GM11168 (cell line): ENCODE measurements around the gene GPR6.

Experiments used
- in situ Hi-C: fragments of 300-500 bp; cut with MboI; formaldehyde crosslinking; loops from one replicate; pipeline ENCODE4 v1.12.0; 2022; ENCODE audit warnings: low sequenced_read_pairs; ENCODE audit not compliant: unreplicated experiment

GPR6 gene, protein sequence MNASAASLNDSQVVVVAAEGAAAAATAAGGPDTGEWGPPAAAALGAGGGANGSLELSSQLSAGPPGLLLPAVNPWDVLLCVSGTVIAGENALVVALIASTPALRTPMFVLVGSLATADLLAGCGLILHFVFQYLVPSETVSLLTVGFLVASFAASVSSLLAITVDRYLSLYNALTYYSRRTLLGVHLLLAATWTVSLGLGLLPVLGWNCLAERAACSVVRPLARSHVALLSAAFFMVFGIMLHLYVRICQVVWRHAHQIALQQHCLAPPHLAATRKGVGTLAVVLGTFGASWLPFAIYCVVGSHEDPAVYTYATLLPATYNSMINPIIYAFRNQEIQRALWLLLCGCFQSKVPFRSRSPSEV

DNA sequence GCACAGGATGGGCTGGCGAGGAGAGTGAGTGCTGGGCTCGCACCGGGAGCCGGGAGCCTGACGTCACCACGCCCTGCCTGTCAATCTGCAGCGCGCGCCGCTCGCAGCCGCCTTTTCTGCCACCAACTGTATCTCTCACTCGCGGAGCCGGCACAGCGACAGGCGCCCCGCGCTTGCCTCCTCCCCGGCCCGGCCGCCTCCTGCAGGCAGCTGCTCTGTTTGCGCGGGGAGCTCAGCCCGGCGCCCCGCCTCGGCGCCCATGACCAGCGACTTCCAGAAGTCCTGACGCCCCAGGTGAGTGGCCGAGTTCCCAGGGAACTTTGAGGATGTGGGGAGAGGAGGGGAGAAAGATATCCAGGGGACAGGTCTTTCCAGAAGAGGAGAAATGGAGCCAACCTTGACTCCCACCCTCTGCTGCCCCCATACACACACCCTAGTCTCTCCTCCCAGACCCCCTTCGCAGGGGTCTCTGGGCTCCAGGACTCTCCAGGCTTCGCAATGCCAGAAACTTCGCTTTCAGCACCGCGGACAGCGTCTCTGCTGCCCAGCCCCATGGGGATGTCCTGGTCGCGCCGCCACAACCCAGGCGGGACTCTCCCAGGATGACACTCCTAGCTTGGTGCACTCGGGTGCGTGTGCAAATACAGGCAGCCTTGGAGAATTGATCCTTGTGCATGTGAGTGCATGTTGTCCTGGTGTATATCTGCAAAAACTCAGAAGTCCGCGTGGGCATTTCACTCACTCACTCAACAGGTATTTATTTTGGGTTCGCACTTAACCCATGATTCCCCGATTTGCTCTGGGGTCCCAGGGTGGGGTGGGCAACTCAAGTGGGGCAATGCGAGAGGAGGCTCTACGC, at the start of gene GPR6:
Gene GPR6 (plus strand): TSS at position 138 of the 859 bp plus-strand sequence. CDS start 802 bp downstream, outside the sequence.
- in situ Hi-C loops: no loop called here

DNA sequence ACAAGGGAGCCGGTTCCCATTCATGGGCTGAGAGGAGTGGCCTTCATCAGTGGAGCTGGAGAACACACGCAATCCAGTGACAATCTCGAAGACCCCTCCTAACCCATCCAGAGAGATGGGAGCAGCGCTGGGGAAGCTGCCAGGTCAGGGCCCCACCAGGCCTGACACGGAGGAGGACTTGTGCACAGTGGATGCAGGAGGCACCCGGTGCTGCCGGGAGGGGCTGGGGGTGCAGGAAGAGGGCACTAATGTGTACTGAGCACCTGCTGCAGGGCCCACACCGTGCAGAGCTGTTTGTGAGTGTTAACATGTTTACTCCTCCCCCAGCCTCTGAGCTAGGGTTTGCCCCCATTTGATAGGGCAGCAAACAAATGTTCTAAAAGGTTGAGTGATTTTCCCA, 43.8 kb upstream of the GPR6 start:
- in situ Hi-C loops: no loop called here

DNA sequence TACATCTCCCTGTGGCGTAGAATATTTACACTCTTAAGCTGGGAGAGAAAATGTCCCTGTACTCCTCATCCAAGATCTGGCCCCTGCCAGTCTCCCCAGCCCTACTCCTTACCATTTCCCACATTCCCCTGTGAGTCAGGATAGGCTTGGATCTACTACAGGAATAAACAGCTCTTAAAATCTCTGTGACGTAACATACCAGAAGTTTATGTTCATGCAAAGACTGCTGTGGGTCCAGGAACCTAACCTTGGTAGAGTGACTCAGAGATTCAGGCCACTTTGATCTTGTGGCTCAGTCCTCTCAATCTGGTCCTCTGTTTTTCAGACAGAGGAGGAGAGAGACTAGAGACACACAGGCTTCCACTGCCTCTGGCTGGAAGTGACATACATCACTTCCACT, 38.5 kb upstream of the GPR6 start:
- in situ Hi-C loops: no loop called here

DNA sequence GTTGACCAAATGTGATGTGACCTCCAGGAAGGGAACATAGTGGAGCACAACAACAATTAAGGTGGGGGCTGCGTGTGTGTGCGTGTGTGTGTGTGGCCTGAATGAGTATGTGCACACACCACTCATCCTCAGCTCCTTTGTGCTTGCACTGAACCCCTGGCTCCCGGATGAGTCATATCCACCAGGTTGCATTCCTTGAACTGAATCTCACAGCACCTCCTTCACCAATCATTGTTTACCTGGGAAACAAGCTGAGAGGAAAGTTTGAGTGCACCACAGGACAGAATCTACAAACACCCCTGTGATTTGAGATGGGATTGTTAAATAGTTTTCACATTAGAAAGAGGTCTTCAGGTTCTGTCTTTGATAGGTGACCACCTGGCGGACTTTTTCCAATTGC, 33.7 kb upstream of the GPR6 start:
- in situ Hi-C loops: no loop called here

DNA sequence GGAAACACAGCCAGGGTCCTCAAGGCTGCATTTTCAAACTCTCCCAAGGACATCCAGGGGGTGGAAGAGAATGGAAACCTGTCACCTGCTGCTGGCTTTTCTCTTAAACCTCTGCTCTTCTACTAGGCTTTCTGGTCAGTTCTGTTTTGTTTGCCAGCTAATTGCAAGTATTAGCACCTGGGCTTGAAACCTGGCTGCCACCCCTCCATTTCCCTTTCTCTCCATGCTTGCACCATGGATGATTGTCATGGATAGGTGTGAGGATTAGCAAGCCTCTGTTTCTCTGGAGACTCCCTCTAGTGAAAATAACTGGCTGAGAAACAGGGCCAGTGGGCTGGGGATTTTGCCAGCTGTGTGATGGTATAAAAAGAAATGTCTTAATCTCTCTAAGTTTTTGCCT, 33.0 kb upstream of the GPR6 start:
- in situ Hi-C loops: no loop called here

DNA sequence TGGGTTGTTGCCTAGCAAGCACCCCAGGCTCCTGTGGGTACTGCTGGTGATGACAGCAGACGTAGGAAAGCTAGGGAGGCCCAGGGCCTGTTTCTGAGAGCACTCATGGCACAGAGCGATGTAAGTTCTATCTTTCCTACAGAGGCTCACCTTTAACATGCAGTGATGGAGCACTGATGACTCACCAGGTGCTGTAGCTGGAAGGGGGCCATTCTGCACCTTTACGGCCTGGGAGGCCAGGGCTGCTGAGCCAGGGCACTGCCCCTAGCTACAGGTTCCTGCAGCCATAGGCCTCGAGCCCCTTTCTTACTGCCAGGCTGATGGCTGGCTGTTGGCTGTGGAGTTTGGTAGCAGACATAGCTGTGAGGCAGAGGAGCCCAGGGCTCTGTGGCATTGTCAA, 31.1 kb upstream of the GPR6 start:
- in situ Hi-C loops: no loop called here

DNA sequence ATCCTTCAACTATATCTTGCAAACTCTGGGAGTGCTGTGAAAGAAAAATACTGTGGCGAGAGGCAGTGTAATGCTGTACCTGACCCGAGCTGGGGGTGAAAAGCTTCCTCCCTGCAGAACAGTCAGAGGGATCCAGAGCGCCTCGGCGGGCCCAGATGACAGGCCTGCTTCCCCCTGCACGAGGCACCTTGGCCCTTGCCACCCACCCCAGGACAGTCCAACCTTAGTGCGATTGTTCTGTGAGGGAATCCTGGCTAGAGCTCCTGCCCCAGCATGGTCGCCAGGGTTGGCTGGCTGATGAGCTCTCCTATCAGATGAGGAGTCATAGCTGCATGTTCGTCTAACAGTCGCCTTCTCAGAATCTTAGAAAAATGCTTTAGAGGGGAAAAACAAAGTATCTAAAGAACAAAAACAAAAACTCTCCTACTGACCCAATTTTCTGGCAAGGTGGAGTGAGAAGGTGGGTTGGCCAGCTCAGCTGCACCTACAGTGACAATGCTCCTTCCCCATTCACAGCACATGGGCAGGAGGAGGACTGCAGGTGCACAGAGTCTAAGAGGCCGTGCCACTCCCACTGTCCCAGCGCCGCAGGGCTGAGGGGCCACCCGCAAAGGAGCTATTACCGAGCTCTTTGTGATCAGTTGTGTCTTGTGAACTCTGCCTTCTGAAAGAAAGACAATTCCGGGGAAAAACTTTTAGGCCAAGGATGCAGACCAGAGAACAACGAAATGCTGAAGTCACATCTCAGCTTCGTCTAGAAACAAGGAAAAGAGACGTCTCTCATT, 28.6 kb upstream of the GPR6 start:
- in situ Hi-C loops: no loop called here

DNA sequence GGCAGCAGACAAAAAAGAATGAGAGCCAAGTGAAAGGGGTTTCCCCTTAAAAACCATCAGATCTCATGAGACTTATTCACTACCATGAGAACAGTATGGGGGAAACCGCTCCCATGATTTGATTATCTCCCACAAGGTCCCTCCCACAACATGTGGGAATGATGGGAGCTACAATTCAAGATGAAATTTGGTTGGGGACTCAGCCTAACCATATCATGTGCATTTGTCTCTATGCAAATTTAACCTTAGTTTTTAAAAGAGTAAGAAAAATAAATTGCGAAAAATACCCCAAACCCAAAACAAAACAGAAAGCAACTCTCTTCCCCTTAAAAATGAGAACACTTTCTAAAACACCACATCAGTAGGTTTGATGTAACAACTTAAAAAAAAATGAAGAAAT, 22.6 kb upstream of the GPR6 start:
- in situ Hi-C loops: no loop called here

DNA sequence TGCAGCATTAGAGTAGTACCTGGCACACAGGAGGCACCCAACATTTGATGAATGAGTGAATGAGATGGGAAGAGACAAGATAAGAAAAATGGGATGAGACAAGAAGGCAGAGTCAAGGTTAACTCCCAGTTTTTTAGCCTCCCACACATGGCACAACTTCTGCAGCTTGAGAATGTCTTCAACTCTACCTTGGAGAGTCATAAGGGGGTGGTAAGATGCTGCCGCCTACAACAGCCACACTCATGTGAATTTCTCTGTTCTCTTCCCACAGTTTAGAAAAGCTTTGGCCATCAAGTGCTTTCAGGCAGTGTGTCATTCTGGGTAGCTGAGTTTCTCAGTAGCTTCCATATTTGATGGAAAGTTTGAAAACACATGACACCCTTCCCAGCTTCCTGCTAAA, 19.5 kb upstream of the GPR6 start:
- in situ Hi-C loops: no loop called here

DNA sequence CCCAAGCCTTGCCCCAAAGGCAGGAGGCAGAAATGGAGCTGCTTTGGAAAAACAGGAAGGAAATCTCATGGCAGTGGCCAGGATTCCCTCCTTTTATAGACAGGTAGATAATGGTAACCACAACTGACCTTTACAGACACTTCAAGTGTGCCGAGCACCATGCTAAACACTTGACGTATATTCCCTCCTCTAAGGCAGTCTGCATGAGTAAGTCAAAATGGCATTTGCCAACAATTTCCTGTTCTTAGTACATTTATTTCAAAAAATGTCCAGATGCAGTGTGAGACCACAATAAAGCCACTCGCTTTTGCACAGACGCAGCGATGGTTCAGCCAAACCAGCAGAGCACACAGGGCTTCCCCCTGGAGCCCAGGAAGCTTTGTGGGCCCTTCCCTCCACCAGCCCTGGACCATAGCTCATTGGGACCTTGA, 16.5 kb upstream of the GPR6 start:
- in situ Hi-C loops: no loop called here

DNA sequence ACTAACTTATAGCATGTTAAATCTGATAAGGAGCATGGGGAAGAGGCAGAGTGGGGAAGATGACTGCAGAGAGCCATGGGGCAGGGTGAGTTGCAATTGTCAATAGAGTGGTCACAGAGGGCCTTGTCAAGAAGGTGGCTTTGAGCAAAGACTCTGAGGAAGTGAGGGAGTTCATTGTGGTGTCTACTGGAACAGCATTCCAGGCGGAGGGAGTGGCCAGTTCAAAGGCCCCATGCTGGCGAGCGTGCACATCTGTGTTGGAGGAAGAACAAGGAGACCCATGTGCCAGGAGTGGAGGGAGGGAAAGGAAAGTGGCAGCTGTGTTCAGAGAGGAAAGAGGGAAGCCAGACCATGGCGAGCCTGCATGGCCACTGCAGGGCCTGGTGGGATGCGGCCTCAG, 15.8 kb upstream of the GPR6 start:
- in situ Hi-C loops: no loop called here

DNA sequence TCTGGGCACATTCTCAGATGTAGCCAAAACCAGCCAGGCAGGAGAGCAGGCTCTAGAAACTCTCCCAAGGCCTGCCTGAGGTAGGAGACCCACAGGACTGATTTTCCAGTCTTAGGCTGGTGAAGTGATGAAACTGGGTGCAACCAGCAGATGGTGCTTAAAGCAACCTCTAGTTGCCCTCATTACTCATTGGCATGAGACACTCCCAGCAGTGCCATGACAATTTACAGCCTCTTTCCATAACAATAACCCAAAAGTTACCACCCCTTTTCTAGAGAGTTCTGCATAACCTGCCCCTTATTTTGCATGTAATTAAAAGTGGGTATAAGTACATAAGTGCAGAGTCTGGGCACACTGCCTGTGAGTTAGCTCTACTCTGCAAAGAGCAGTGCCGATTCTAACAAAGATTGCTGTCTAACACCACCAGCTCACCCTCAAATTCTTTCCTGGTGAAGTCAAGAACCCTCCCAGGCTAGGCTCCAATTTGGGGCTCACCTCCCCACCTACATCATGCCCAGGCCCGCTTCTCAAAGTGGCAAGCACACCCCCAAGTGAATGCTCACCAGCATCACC, 14.4 kb upstream of the GPR6 start:
- in situ Hi-C loops: no loop called here

DNA sequence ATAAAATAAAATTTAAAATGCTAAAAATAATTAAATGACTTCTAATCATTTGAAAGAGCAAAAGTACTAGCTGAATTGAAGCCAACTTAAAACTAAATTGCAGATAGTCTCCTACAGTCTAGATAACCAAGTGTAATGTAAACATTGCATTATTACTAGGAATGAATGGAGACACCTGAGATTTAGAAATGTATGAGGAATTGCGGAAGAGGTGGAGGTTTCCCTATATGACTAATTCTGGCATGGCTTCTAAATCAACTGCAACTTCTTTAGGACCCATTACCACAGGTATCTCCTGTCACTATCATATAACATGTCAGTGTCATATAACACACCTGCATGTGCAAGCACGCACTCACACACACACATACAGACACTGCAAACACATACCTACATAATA, 13.2 kb upstream of the GPR6 start:
- in situ Hi-C loops: no loop called here

DNA sequence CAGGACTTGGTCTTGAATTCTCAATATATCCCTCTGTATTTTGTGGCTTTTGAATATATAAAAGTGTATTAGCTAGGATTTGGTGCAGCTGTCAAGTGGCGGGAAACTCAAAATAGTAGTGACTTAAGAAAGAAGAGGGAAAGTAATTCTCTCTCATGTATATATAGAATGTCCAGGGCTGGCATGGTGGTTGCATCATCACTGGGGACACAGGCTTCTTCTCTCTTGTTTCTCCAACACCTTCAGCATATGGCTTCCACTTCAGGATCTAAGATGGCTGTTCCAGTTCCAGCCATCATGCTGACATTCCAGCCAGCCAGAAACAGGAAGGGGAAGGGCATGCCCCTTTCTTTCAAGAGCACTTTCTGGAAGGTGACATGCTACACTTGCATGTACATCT, 11.8 kb upstream of the GPR6 start:
- in situ Hi-C loops: no loop called here

DNA sequence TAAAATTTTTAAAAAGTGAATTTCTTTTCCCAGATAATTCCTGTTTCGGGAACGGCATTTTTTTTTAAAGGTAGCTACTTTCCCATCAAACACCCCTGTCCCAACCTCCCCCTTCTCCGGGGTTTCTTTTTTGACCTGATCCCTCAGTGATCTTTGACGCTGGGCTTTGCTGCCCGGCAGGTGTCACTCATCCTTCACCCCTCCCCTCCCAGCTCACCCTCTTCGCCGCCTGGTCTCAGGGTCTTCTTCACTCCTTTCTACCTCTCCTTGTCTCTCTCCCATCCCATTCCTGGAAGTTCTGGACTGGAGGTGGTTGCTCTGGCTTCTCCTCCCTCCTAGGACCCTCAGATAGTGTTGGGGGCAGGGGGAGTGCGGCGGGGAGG, 329 bp upstream of the GPR6 start:
- in situ Hi-C loops: no loop called here

DNA sequence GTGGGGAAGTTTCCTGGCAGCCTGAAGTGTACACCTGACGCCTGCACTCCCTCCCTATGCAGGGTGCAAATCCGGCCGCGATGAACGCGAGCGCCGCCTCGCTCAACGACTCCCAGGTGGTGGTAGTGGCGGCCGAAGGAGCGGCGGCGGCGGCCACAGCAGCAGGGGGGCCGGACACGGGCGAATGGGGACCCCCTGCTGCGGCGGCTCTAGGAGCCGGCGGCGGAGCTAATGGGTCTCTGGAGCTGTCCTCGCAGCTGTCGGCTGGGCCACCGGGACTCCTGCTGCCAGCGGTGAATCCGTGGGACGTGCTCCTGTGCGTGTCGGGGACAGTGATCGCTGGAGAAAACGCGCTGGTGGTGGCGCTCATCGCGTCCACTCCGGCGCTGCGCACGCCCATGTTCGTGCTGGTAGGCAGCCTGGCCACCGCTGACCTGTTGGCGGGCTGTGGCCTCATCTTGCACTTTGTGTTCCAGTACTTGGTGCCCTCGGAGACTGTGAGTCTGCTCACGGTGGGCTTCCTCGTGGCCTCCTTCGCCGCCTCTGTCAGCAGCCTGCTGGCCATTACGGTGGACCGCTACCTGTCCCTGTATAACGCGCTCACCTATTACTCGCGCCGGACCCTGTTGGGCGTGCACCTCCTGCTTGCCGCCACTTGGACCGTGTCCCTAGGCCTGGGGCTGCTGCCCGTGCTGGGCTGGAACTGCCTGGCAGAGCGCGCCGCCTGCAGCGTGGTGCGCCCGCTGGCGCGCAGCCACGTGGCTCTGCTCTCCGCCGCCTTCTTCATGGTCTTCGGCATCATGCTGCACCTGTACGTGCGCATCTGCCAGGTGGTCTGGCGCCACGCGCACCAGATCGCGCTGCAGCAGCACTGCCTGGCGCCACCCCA, 1.2 kb downstream of the GPR6 start:
- in situ Hi-C loops: no loop called here

DNA sequence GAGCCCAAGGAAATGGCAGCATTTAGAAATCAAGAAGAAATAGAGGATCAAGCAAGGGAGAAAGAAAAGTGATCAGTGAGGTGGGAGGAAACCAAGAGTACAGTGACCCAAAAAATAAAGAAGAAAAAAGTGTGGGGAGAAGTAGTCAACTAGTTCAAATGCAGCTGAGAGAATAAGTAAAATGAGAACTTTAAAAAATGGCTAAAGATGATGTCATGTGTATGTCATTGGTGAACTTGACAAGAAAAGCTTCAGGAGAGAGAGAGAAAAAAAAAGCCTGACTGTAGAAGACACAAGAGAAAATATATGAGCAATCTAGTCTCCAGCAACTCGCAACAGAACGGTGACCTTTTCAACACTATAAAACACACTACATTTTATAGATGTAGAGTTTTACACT, 6.3 kb downstream of the GPR6 start:
- in situ Hi-C loops: no loop called here

DNA sequence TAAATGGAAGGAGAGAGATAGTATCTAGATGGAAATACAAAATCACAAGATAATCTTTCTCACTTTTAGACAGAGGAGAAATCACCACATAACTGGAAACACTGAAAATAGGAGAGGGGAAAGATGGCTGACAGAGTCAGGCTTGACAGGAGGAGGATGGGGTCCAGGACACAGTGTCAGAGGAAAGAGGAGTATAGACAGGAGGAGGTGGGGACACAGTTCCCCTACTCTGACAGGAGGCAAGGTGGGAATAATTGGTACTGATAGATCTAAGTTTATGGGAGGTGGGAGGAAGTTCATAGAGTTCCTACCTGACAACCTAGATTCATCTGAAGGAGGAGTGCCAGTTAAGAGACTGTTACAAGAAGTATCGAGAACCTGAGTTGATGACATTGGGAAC, 9.1 kb downstream of the GPR6 start:
- in situ Hi-C loops: no loop called here

DNA sequence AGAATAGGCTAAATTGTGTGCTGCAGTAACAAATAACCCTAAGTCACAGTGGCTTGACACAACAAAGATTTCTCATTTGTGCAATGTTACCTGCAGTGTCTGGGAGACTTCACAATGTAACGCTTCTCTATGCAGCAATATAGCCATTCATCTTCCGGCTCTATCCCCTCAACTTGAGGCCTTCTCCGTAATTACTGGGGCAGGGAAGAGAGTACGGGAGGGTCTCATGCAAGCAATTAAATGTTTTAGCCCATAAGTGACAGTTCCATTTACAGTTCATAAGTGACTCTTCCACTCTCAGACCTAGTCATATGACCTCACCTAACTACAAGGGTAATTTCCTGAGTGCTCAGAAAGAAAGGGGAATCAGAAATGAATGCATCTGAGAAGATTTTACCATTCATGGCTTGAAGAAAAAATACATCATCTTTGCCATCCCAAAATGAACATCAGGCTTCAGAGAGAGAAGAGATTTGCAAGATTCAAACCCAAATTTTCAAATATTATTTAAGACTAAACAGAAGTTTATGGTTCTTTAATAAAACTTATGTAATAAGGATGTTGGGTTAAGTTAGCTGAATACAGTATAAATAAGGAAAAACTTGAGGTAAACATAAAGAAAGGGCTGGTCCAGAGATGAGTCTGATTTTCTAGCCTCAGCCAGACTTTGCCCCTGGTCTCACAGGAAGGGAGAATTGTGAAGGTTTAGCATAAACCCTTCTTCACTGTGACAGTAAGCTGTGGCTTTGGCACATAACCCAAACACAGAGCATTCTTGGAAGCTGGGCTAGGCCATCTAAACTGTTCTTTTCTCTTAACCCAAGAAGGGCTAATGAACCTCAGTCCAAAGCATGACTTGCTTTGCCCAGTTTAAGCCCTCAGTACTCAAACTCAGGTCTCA, 13.3 kb downstream of the GPR6 start:
- in situ Hi-C loops: no loop called here
